Thoracic aorta (tissue), 2 donors: Measurements from ENCODE around the gene TAAR9. TPM values are rescaled to one million over a fixed set of nuclear protein-coding genes. Genes with fewer than 3 reads are reported as not detected.

Experiments
- ATAC-seq: fragments of 150-250 bp; one replicate; pipeline ENCODE4 v1.8.0; 2017; ENCODE audit warnings: low read depth; ENCODE audit not compliant: insufficient number of reproducible peaks, low FRiP score
- DNase-seq: peaks from one replicate; pipeline ENCODE4 v3.0.0-alpha.2; 2020; ENCODE audit warnings: low spot score
- H3K27ac ChIP-seq, 2 donors: fragments of 200-600 bp; sonication (generic); 1 replicate in 1 of 2; 2 replicates in 1 of 2; pipeline ENCODE4 v1.5.1; 2016; ENCODE audit warnings: mild to moderate bottlenecking in 2 of 2, moderate library complexity in 2 of 2
- H3K27me3 ChIP-seq: fragments of 200-600 bp; sonication (generic); replicated peaks from 2 replicates; pipeline ENCODE4 v1.6.0; 2016; ENCODE audit warnings: mild to moderate bottlenecking; ENCODE audit not compliant: insufficient read depth
- H3K36me3 ChIP-seq: fragments of 200-600 bp; sonication (generic); one replicate; pipeline ENCODE4 v1.5.1; 2016
- H3K4me1 ChIP-seq, 2 donors: fragments of 200-600 bp; sonication (generic); 1 replicate in 1 of 2; 2 replicates in 1 of 2; pipeline versions ENCODE4 v1.5.1 to v1.6.0; 2016; ENCODE audit warnings: low read depth in 2 of 2, mild to moderate bottlenecking in 1 of 2; ENCODE audit not compliant: control insufficient read depth in 1 of 2
- H3K4me3 ChIP-seq: fragments of 200-600 bp; sonication (generic); 2 replicates; pipeline ENCODE4 v1.5.1; 2016; ENCODE audit warnings: mild to moderate bottlenecking
- H3K9me3 ChIP-seq: fragments of 200-600 bp; sonication (generic); 2 replicates; pipeline ENCODE4 v1.5.1; 2016
- total RNA-seq, 2 donors: library from RNA; depleted of rRNA; stranded (reverse); fragments of >200 nt; gene quantifications; one replicate each; pipeline versions ENCODE4 v1.1.0 to v1.2.3, GENCODE V29; 2016
- TF ChIP-seq, protein P1 (sequence below): fragments of 200-600 bp; sonication (generic); IDR thresholded peaks from one replicate; pipeline ENCODE4 v1.5.1; 2019; ENCODE audit warnings: antibody characterized with exemption

The TAAR9 gene
- total RNA-seq, 2 donors from 2014 or later, result not detected

DNA sequence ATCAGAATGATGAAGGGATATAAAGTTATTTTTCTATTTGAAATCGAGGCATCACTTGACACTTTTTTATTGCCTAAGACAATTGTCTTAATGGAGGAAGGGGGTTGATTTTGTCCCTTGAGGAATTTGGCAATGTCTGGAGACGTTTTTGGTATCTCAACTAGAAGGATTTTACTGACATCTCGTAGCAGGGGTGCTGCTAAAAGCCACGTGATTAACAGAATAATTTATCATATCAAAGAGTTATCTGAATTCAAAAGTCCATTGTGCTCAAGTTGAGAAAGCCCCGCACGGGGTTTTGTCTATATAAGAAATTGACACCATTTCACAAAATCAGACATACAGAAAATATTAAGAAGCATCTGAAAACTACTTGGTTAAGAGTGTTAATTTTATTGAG lies 30.5 kb downstream of the TAAR9 start:
- Histone ChIP-seq H3K4me3 (no peak overlapping the region), H3K27ac (no peak overlapping the region), H3K9me3 (no peaks in the 10 kb centered on the region), H3K36me3 (no peaks in the 10 kb centered on the region), H3K4me1 (no peaks in the 10 kb centered on the region), H3K27me3 (no peaks in the 10 kb centered on the region)
- ATAC-seq, result no peak
- no peak for DNase-seq
- TF ChIP-seq, protein P1, sequence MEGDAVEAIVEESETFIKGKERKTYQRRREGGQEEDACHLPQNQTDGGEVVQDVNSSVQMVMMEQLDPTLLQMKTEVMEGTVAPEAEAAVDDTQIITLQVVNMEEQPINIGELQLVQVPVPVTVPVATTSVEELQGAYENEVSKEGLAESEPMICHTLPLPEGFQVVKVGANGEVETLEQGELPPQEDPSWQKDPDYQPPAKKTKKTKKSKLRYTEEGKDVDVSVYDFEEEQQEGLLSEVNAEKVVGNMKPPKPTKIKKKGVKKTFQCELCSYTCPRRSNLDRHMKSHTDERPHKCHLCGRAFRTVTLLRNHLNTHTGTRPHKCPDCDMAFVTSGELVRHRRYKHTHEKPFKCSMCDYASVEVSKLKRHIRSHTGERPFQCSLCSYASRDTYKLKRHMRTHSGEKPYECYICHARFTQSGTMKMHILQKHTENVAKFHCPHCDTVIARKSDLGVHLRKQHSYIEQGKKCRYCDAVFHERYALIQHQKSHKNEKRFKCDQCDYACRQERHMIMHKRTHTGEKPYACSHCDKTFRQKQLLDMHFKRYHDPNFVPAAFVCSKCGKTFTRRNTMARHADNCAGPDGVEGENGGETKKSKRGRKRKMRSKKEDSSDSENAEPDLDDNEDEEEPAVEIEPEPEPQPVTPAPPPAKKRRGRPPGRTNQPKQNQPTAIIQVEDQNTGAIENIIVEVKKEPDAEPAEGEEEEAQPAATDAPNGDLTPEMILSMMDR, result no peak

DNA sequence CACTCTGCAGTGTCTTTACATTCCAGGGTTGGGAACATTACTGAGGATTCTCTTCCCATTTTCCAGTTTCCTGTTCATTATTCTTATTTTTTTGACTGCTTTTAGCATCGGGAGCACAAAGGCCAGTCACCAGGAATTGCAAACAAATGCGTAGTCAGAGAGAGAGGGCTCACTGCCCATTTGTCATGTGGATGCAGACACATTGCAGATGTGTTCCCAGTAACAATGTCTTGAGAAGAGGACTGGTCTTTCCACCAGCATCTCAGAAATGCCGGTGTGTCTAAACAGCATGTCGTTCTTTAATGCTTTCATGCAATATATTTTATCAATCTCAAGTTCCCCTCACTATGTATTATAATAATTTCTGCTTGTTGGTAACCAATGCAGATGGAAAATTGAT lies 31.1 kb downstream of the TAAR9 start:
- Histone ChIP-seq H3K9me3 (no peaks in the 10 kb centered on the region), H3K27me3 (no peaks in the 10 kb centered on the region), H3K4me1 (no peaks in the 10 kb centered on the region), H3K4me3 (no peak overlapping the region), H3K36me3 (no peaks in the 10 kb centered on the region), H3K27ac (no peak overlapping the region)
- no peak for DNase-seq
- no peak for ATAC-seq
- TF ChIP-seq, protein P1, result no peak

- Histone ChIP-seq H3K9me3 (no peaks in the 10 kb centered on the region), H3K36me3 (no peaks in the 10 kb centered on the region), H3K27me3 (no peaks in the 10 kb centered on the region), H3K4me1 (no peaks in the 10 kb centered on the region), H3K4me3 (no peak within 1 kb of the TSS), H3K27ac (no peak within 1 kb of the TSS)
- no peak for ATAC-seq
- TF ChIP-seq, protein P1, result no peak
- no peak for DNase-seq
These were observed 32.2 kb downstream of the TAAR9 start, which contains the start of gene TAAR6 for GRCh38 chr6:132570221-132570777. Gene TAAR6 (plus strand): TSS chr6:132570322. CDS start chr6:132570322, 0 bp downstream.

DNA sequence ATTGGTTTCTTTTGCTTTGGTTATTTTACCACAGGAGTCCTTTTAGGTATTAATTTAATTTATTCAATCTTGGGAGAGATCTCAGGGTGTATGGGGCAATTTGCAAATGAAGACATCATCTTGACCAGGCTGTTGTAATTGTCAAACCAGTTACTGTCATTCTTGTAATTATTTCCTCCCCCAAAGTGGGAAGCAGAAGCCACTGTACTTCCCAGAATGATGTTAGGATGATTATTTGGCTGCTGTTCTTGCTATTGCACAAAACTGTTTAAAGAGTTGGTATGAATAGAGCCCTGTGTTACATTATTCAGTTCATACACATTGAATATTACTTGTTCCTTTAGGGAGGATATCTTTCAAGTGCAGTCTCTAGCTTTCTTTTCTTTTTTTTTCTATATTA lies 33.7 kb downstream of the TAAR9 start:
- ATAC-seq, result no peak
- H3K9me3 ChIP-seq, result no peaks in the 10 kb centered on the region
- no peaks in the 10 kb centered on the region for H3K4me1 ChIP-seq
- no peak overlapping the region for H3K4me3 ChIP-seq
- no peaks in the 10 kb centered on the region for H3K27me3 ChIP-seq
- no peak for DNase-seq
- H3K36me3 ChIP-seq, result no peaks in the 10 kb centered on the region
- H3K27ac ChIP-seq, result no peak overlapping the region
- TF ChIP-seq, protein P1, result no peak

- TF ChIP-seq, protein P1, result no peak
These were observed 46.6 kb downstream of the TAAR9 start for GRCh38 chr6:132584698-132585097.

More at GRCh38 chr6:132584698-132585097, 46.6 kb downstream of the TAAR9 start:
- Histone ChIP-seq H3K36me3 (no peaks in the 10 kb centered on the region), H3K27me3 (no peaks in the 10 kb centered on the region), H3K4me1 (no peaks in the 10 kb centered on the region), H3K27ac (no peak overlapping the region), H3K9me3 (no peaks in the 10 kb centered on the region), H3K4me3 (no peak overlapping the region)
- no peak for DNase-seq
- ATAC-seq, result no peak
